Keratinocyte (primary cell): ENCODE measurements around the gene KIRREL2. TPM values are rescaled to one million over a fixed set of nuclear protein-coding genes. Genes with fewer than 3 reads are reported as not detected.

Experiments
- DNase-seq: peaks from one replicate; pipeline ENCODE4 v3.0.0-alpha.2; 2011; ENCODE audit warnings: low read depth, missing footprints, low spot score
- FAIRE-seq: peaks from 2 replicates; lab custom pipeline; 2011; peaks lifted over from hg19 to GRCh38; lab: Jason Lieb, UNC
- H2AFZ ChIP-seq: 2 replicates; pipeline ENCODE4 v1.6.0; 2012; ENCODE audit warnings: low read length, control low read depth, inconsistent platforms; ENCODE audit not compliant: control insufficient read depth
- H3K27ac ChIP-seq: 2 replicates; pipeline ENCODE4 v1.5.1; 2011; ENCODE audit warnings: low read length; ENCODE audit not compliant: control insufficient read depth, insufficient read depth
- H3K27me3 ChIP-seq: 3 replicates; pipeline ENCODE4 v1.6.0; 2011; ENCODE audit warnings: low read length; ENCODE audit not compliant: control insufficient read depth, insufficient read depth; ENCODE audit errors: extremely low read depth
- H3K36me3 ChIP-seq, 2 experiments: 2 replicates in 1 of 2; 3 replicates in 1 of 2; pipeline ENCODE4 v1.5.1; 2011; ENCODE audit warnings: low read length in 2 of 2, mild to moderate bottlenecking in 1 of 2; ENCODE audit not compliant: control insufficient read depth in 2 of 2, insufficient read depth in 2 of 2; ENCODE audit errors: extremely low read depth in 1 of 2
- H3K4me1 ChIP-seq: 3 replicates; pipeline ENCODE4 v1.5.1; 2011; ENCODE audit warnings: low read length; ENCODE audit not compliant: control insufficient read depth, insufficient read depth; ENCODE audit errors: extremely low read depth
- H3K4me2 ChIP-seq: 3 replicates; pipeline ENCODE4 v1.6.0; 2011; ENCODE audit warnings: low read depth, low read length; ENCODE audit not compliant: control insufficient read depth, insufficient read depth; ENCODE audit errors: extremely low read depth
- H3K4me3 ChIP-seq, 3 experiments: fragments of 200-600 bp in 1 of 3; sonication (generic) in 1 of 3; 2 replicates in 2 of 3; 3 replicates in 1 of 3; pipeline ENCODE4 v1.5.1; 2011 to 2016; ENCODE audit warnings: low read length in 3 of 3, mild to moderate bottlenecking in 3 of 3, control low read depth in 2 of 3, inconsistent platforms in 1 of 3, low read depth in 1 of 3, mixed read lengths in 1 of 3, mixed run types in 1 of 3, moderate library complexity in 1 of 3; ENCODE audit not compliant: control insufficient read depth in 2 of 3, insufficient read depth in 2 of 3; ENCODE audit errors: extremely low read depth in 1 of 3
- H3K79me2 ChIP-seq: 2 replicates; pipeline ENCODE4 v1.6.0; 2012; ENCODE audit warnings: low read length; ENCODE audit not compliant: control insufficient read depth, insufficient read depth
- H3K9ac ChIP-seq: 3 replicates; pipeline ENCODE4 v1.6.0; 2011; ENCODE audit warnings: low read length; ENCODE audit not compliant: control insufficient read depth, insufficient read depth; ENCODE audit errors: extremely low read depth
- H3K9me1 ChIP-seq: 3 replicates; pipeline ENCODE4 v1.6.0; 2011; ENCODE audit warnings: low read length; ENCODE audit not compliant: control insufficient read depth, insufficient read depth; ENCODE audit errors: extremely low read depth
- H3K9me3 ChIP-seq: 2 replicates; pipeline ENCODE4 v1.5.1; 2012; ENCODE audit warnings: low read depth, low read length; ENCODE audit not compliant: control insufficient read depth
- H4K20me1 ChIP-seq: 3 replicates; pipeline ENCODE4 v1.6.0; 2011; ENCODE audit warnings: low read length; ENCODE audit not compliant: control insufficient read depth, insufficient read depth; ENCODE audit errors: extremely low read depth
- CTCF ChIP-seq, 3 experiments: IDR thresholded peaks in 1 of 3; conservative IDR thresholded peaks in 1 of 3; optimal IDR thresholded peaks in 1 of 3; 2 replicates in 2 of 3; 3 replicates in 1 of 3; pipeline versions ENCODE3 to v1.5.1; 2011; ENCODE audit warnings: low read length in 3 of 3, mild to moderate bottlenecking in 3 of 3, moderate library complexity in 2 of 3, control low read depth in 1 of 3, inconsistent platforms in 1 of 3; ENCODE audit not compliant: insufficient read depth in 2 of 3; ENCODE audit errors: extremely low read depth in 1 of 3
- EZH2 ChIP-seq: IDR thresholded peaks from one replicate; pipeline ENCODE4 v1.6.1; 2012; ENCODE audit warnings: inconsistent platforms, mild to moderate bottlenecking, low read length, moderate library complexity
- dilution Hi-C: fragments of 300-500 bp; cut with MboI; formaldehyde crosslinking; loops from one replicate; pipeline ENCODE4 v1.7.0; 2020; ENCODE audit warnings: low sequenced_read_pairs; ENCODE audit not compliant: extremely low pct_ligation_motif_present
- polyA plus RNA-seq, 5 experiments: library from polyadenylated mRNA; depleted of rRNA in 3 of 5; stranded (reverse) in 3 of 5; stranded (forward) in 1 of 5; unstranded in 1 of 5; fragments of >200 nt; gene quantifications; 1 replicate in 1 of 5; 2 replicates in 3 of 5; 3 replicates in 1 of 5; pipeline versions ENCODE4 v1.2.1 to v1.2.3, GENCODE V29; 2011 to 2012; ENCODE audit warnings: missing spikeins in 2 of 5, low read depth in 1 of 5, low replicate concordance in 1 of 5

KIRREL2 gene
- polyA plus RNA-seq, 1 donor (not counting 4 experiments of a cell fraction or from before 2014, with no cell fraction given) = not detected

GRCh38 chr19:35813043-35813890, 43.4 kb upstream of the KIRREL2 start:
- TF ChIP-seq EZH2 = no peak
- no peak for TF ChIP-seq CTCF (optimal IDR thresholded peaks at IDR 0.05 in 1 of 3, IDR thresholded peaks at IDR 0.05 in 1 of 3, conservative IDR thresholded peaks at IDR 0.05 in 1 of 3; ENCODE audit: extremely low read depth in 1 of 3, insufficient read depth in 2 of 3, low read length in 3 of 3)
- Histone ChIP-seq H3K79me2 (no peaks in the 10 kb centered on the region), H3K27ac (no peak overlapping the region), H3K27me3 (no peaks in the 10 kb centered on the region), H3K9me1 (no peaks in the 10 kb centered on the region), H3K4me1 (no peaks in the 10 kb centered on the region), H3K9ac (no peak overlapping the region), H4K20me1 (no peaks in the 10 kb centered on the region), H3K9me3 (no peaks in the 10 kb centered on the region), H3K4me3 (no peak overlapping the region), H2AFZ (no peak overlapping the region), H3K4me2 (no peak overlapping the region), H3K36me3 (no peaks in the 10 kb centered on the region)
- DNase-seq (no peak), FAIRE-seq (no peak)
- dilution Hi-C loops = no loop called here

GRCh38 chr19:35816262-35816661, 40.4 kb upstream of the KIRREL2 start:
- dilution Hi-C loops = no loop called here
- Histone ChIP-seq H3K27ac (no peak overlapping the region), H3K4me1 (no peaks in the 10 kb centered on the region), H3K9me1 (no peaks in the 10 kb centered on the region), H3K4me3 (no peak overlapping the region), H3K27me3 (no peaks in the 10 kb centered on the region), H3K36me3 (no peaks in the 10 kb centered on the region), H4K20me1 (no peaks in the 10 kb centered on the region), H3K9ac (no peak overlapping the region), H3K4me2 (no peak overlapping the region), H3K79me2 (no peaks in the 10 kb centered on the region), H2AFZ (no peak overlapping the region), H3K9me3 (no peaks in the 10 kb centered on the region)
- no peak for FAIRE-seq
- DNase-seq = no peak
- TF ChIP-seq CTCF (optimal IDR thresholded peaks at IDR 0.05 in 1 of 3, IDR thresholded peaks at IDR 0.05 in 1 of 3, conservative IDR thresholded peaks at IDR 0.05 in 1 of 3; ENCODE audit: extremely low read depth in 1 of 3, insufficient read depth in 2 of 3, low read length in 3 of 3) = no peak
- no peak for TF ChIP-seq EZH2
